OCI-LY7 (cell line): ENCODE measurements around the gene GRAMD1B. TPM values are rescaled to one million over a fixed set of nuclear protein-coding genes. Genes with fewer than 3 reads are reported as not detected.
"Not testable (repeated sequence)": the region's sequence is repeated elsewhere in the genome, so short reads cannot be mapped to it uniquely, and the experiment has no call there.

Experiments used
- BruUV-seq: library from RNA; stranded (reverse); fragments of 400-500 nt; replicated peaks from 2 replicates; lab custom pipeline; 2021; lab: Mats Ljungman, UMichigan
- CTCF ChIA-PET: fragments of 300-600 bp; sonication (Branson Sonifier 250); formaldehyde crosslinking; loops from one replicate; lab custom pipeline; 2022; ENCODE audit warnings: antibody characterized with exemption; ENCODE audit not compliant: unreplicated experiment; lab: Charles Lee
- POLR2A ChIA-PET: fragments of 300-600 bp; sonication (Branson Sonifier 250); formaldehyde crosslinking; loops from one replicate; lab custom pipeline; 2022; ENCODE audit warnings: antibody characterized with exemption; lab: Charles Lee
- DNase-seq: peaks from one replicate; pipeline ENCODE4 v3.0.0-alpha.2; 2015; ENCODE audit warnings: low spot score
- H2AFZ ChIP-seq: fragments of 200-600 bp; sonication (generic), shearing (Covaris generic); 2 replicates; pipeline ENCODE4 v1.6.1; 2014; ENCODE audit warnings: mild to moderate bottlenecking, antibody characterized with exemption, low read length, moderate library complexity
- H3K27ac ChIP-seq: fragments of 200-600 bp; sonication (generic); 2 replicates; pipeline ENCODE4 v1.5.1; 2014; ENCODE audit warnings: mixed run types, low read depth, mild to moderate bottlenecking, moderate library complexity, low read length, inconsistent platforms; ENCODE audit not compliant: poor library complexity, severe bottlenecking
- H3K36me3 ChIP-seq: fragments of 200-600 bp; sonication (generic); 2 replicates; pipeline ENCODE4 v1.6.1; 2014; ENCODE audit warnings: mild to moderate bottlenecking, antibody characterized with exemption, low read length, moderate library complexity, mixed read lengths; ENCODE audit not compliant: insufficient read depth
- H3K4me1 ChIP-seq: fragments of 200-600 bp; sonication (generic); 2 replicates; pipeline ENCODE4 v1.5.1; 2014; ENCODE audit warnings: mild to moderate bottlenecking, low read length; ENCODE audit not compliant: insufficient read depth, poor library complexity, severe bottlenecking
- H3K4me2 ChIP-seq: fragments of 200-600 bp; sonication (generic); 2 replicates; pipeline ENCODE4 v1.6.1; 2014; ENCODE audit warnings: mild to moderate bottlenecking, low read length
- H3K4me3 ChIP-seq: fragments of 200-600 bp; sonication (generic); 2 replicates; pipeline ENCODE4 v1.5.1; 2014; ENCODE audit warnings: mild to moderate bottlenecking, low read depth, low read length; ENCODE audit not compliant: poor library complexity, severe bottlenecking
- H3K79me2 ChIP-seq: fragments of 200-600 bp; sonication (generic); 2 replicates; pipeline ENCODE4 v1.6.1; 2016; ENCODE audit warnings: low read depth, mild to moderate bottlenecking, low read length, moderate library complexity, mixed read lengths; ENCODE audit not compliant: insufficient read depth
- H3K9me2 ChIP-seq: fragments of 200-600 bp; sonication (generic); 2 replicates; pipeline ENCODE4 v1.6.1; 2016; ENCODE audit warnings: mild to moderate bottlenecking, low read length, mixed read lengths; ENCODE audit not compliant: insufficient read depth
- H3K9me3 ChIP-seq: fragments of 200-600 bp; sonication (generic); 2 replicates; pipeline ENCODE4 v1.6.1; 2014; ENCODE audit warnings: mild to moderate bottlenecking, mixed run types, low read length, mixed read lengths
- H4K20me1 ChIP-seq: fragments of 200-600 bp; sonication (generic); 2 replicates; pipeline ENCODE4 v1.6.1; 2014; ENCODE audit warnings: mild to moderate bottlenecking, antibody characterized with exemption, low read length, moderate library complexity, mixed read lengths; ENCODE audit not compliant: insufficient read depth
- CTCF ChIP-seq: fragments of 200-600 bp; sonication (generic); conservative IDR thresholded peaks from 2 replicates; pipeline ENCODE4 v1.5.1; 2014; ENCODE audit warnings: mild to moderate bottlenecking, antibody characterized with exemption, low read length, moderate library complexity, mixed read lengths
- EZH2phosphoT487 ChIP-seq: fragments of 200-600 bp; sonication (generic); IDR thresholded peaks from 2 replicates; pipeline ENCODE4 v1.6.1; 2018; ENCODE audit warnings: low read depth, borderline replicate concordance, mild to moderate bottlenecking, mixed run types, antibody characterized with exemption, low read length, moderate library complexity, mixed read lengths
- intact Hi-C: fragments of 100-400 bp; cut with micrococcal nuclease; formaldehyde crosslinking; loops from one replicate; pipeline ENCODE4 v1.10.0; 2022; ENCODE audit not compliant: unreplicated experiment
- total RNA-seq, 2 experiments: library from RNA; depleted of rRNA in 1 of 2; stranded (reverse); fragments of >200 nt in 1 of 2; shearing (Covaris generic) in 1 of 2; gene quantifications; 2 replicates each; pipeline ENCODE4 v1.2.3, GENCODE V29; 2014 to 2022

The GRAMD1B gene
- total RNA-seq, 2 experiments from 2014 or later = 0.16 TPM; not detected in 1

- H3K27ac ChIP-seq = no peak overlapping the region
- no peaks in the 10 kb centered on the region for H3K4me1 ChIP-seq
- H3K79me2 ChIP-seq = no peaks in the 10 kb centered on the region
- H3K9me3 ChIP-seq = no peaks in the 10 kb centered on the region
- no peak overlapping the region for H2AFZ ChIP-seq
- no peak for DNase-seq
- no peaks in the 10 kb centered on the region for H3K9me2 ChIP-seq
- no peak overlapping the region for H3K4me3 ChIP-seq
- POLR2A ChIA-PET = no interaction called here
- H3K36me3 ChIP-seq = no peaks in the 10 kb centered on the region
- intact Hi-C loops = no loop called here
- BruUV-seq = no TSS peak
- CTCF ChIA-PET = no interaction called here
- H3K4me2 ChIP-seq = no peak overlapping the region
- no peak for TF ChIP-seq EZH2phosphoT487
- TF ChIP-seq CTCF = no peak
- no peaks in the 10 kb centered on the region for H4K20me1 ChIP-seq
These were observed 139.3 kb downstream of the GRAMD1B start for GRCh38 chr11:123569393-123569792.

GRCh38 chr11:123570939-123571580 lies 141.0 kb downstream of the GRAMD1B start:
- Histone ChIP-seq H3K79me2 (no peaks in the 10 kb centered on the region), H3K9me3 (no peaks in the 10 kb centered on the region), H3K4me3 (no peak overlapping the region), H4K20me1 (no peaks in the 10 kb centered on the region), H3K9me2 (no peaks in the 10 kb centered on the region), H3K27ac (no peak overlapping the region), H3K4me1 (no peaks in the 10 kb centered on the region), H3K36me3 (no peaks in the 10 kb centered on the region), H3K4me2 (no peak overlapping the region), H2AFZ (no peak overlapping the region)
- no peak for TF ChIP-seq CTCF
- no peak for TF ChIP-seq EZH2phosphoT487
- CTCF ChIA-PET = no interaction called here
- intact Hi-C loops = no loop called here
- DNase-seq = no peak
- POLR2A ChIA-PET = no interaction called here
- no TSS peak for BruUV-seq

GRCh38 chr11:123572791-123573190 lies 142.7 kb downstream of the GRAMD1B start:
- CTCF ChIA-PET, H3K4me3 ChIP-seq, DNase-seq, H3K4me1 ChIP-seq, H2AFZ ChIP-seq, intact Hi-C loops, H3K79me2 ChIP-seq, BruUV-seq, H3K4me2 ChIP-seq, H3K36me3 ChIP-seq, H4K20me1 ChIP-seq, H3K9me3 ChIP-seq, H3K9me2 ChIP-seq, POLR2A ChIA-PET, H3K27ac ChIP-seq: not testable (repeated sequence)
